HG03045 (cell line): ENCODE data around the gene HYDIN.
"Not testable (repeated sequence)": the region's sequence is repeated elsewhere in the genome, so short reads cannot be mapped to it uniquely, and the experiment has no call there.

Experiments used
- ATAC-seq: cut with Tn5 transposase; IDR thresholded peaks from one replicate; pipeline ENCODE4 v1.9.1; 2021; ENCODE audit warnings: mild to moderate bottlenecking, moderate library complexity; ENCODE audit not compliant: unreplicated experiment

Gene HYDIN

GRCh38 chr16:71143246-71143645 lies 87.3 kb downstream of the HYDIN start:
- not testable (repeated sequence) for ATAC-seq

GRCh38 chr16:71110565-71110964 lies 120.0 kb downstream of the HYDIN start:
- not testable (repeated sequence) for ATAC-seq

GRCh38 chr16:71109656-71110208 lies 120.8 kb downstream of the HYDIN start:
- not testable (repeated sequence) for ATAC-seq

GRCh38 chr16:71105881-71106280 lies 124.6 kb downstream of the HYDIN start:
- not testable (repeated sequence) for ATAC-seq

GRCh38 chr16:71083573-71083972 lies 146.9 kb downstream of the HYDIN start:
- ATAC-seq, result not testable (repeated sequence)

DNA sequence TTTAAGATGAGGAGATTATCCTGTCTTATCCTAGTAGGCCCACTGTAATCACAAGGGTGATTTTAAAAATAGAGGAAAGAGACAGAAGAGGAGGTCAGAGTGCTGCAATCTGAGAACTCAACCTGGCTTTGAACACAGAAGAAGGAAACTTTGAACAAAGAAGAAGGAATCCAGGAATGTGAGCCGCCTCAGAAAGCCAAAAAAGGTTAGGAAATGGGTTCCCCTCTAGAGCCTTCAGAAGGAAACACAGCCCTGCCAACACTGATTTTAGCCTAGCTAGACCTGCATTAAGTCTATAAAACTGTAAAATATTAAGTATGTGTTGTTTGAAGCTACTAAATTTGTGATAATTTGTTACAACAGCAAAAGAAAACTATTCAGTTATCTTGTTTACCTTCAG lies 149.7 kb downstream of the HYDIN start:
- not testable (repeated sequence) for ATAC-seq

DNA sequence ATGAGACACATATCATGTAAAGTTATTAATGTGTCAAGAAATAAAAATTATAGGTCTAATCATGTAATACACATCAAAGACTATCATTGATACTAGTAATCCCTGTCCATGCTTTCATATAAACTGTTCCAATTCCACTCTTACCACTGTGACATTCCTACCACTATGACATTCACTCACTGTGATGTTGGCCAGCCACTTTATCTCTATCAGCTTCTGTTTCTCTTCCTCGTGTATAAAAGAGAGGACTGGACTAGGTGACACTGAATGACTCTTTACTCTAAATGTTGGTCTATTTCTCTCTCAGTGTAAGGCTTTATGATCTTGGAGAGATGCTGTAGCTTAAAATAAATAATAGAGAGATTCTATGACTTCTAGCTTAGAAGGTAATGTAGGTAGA lies 150.3 kb downstream of the HYDIN start:
- not testable (repeated sequence) for ATAC-seq

DNA sequence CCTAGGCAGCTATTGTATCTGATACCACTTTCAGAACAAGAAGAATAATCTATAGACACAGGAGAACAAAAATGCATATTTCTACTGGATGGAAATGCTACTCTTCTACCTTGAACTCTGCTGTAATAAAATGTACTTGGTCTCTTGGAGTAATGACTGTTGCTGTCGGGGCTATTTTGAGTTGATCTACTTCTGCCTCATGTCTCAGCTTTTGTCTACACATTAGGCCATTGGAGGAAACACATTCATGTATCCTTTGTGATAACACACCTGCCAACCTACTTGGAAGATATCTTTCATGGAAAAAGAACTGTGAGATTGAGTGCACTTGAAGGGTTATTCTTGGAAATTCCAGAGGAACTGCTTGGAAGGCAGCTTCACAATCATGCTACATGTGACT lies 159.9 kb downstream of the HYDIN start:
- not testable (repeated sequence) for ATAC-seq

- not testable (repeated sequence) for ATAC-seq
Observed at GRCh38 chr16:71069842-71070241, 160.7 kb downstream of the HYDIN start.

GRCh38 chr16:71053897-71054609 lies 176.5 kb downstream of the HYDIN start:
- not testable (repeated sequence) for ATAC-seq

DNA sequence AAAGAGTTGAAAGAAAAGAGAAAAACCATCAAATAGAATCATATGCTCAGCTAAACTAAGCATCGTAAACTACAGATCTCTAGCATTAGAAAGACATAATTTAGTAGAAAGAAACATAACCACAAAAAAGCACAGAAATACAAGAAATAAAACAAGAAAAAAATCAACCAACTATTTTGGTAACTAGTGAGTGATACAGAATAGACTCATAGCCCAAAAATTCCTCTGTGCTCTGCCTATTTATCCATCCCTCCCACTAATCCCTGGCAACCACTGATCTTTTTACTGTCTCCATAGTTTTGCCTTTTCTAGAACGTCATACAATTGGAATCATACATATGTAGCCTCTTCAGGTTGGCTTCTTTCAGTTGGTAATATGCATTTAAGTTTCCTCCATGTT lies 180.2 kb downstream of the HYDIN start:
- not testable (repeated sequence) for ATAC-seq

- not testable (repeated sequence) for ATAC-seq
Observed at GRCh38 chr16:71039368-71040111, 191.0 kb downstream of the HYDIN start.

DNA sequence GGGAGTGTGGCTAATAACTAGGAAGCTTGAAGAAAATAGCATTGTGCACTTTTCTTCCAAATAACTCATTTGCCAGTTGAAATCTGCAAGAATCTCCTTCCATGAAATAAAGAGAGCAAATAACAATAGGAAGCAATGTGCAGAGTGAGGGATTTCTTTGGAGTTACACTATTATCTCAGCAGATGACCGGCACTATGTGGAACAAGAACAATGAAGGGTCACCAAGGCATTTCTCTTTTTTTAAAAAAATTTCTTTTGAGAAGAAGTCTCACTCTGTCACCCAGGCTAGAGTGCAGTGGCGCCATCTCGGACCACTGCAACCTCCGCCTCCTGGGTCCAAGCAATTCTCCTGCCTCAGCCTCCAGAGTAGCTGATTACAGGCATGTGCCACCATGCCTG lies 192.1 kb downstream of the HYDIN start:
- not testable (repeated sequence) for ATAC-seq

DNA sequence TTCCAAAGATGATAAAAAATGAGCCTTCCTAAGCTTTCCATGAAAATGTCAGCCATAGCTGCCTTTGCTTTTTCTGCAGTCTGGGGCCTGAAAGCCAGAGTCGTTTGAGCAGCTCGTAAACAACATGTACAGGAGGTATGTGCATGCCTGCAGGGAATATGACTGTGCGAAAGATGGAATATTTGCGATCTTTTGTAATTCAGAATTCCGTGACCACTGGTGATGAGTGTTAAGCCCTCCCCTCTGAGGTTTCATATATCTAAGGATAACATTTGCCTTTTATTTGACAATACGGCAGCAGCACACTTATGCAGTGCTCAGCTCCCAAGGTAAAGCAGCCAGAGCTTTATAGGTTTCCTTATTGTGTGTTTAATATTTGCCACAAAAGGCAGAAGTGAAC lies 192.5 kb downstream of the HYDIN start:
- ATAC-seq, result not testable (repeated sequence)

GRCh38 chr16:71028032-71028727 lies 202.3 kb downstream of the HYDIN start:
- ATAC-seq, result not testable (repeated sequence)

- not testable (repeated sequence) for ATAC-seq
Observed at GRCh38 chr16:71027511-71027910, 203.0 kb downstream of the HYDIN start.

GRCh38 chr16:71023851-71024439 lies 206.6 kb downstream of the HYDIN start:
- not testable (repeated sequence) for ATAC-seq

DNA sequence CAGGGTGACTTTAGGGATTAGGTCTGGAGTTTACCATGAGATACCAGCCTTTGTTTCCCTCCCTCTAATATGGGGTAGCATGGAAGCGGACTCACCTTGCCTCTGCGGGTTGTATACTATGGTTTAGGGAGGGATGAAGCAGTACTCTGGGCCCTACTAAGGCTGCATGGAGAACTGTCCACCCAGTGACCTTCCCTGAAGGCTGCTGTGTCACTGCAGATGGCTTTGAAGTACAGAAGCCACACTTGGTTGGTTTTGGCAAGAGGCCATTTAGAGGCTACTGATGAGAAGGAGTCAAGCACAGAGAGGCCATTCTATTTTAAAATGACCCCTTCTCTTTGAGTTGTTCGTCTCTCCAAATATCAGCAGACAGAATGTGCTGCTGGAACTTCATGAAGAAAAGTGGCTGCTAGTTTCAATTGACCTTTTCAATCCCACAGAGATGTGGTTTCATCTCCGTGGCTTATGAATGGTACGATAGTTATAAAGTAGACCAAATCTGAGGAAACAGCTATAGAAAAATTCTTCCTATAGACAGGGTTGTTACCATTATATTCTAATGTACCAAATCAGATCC lies 208.5 kb downstream of the HYDIN start:
- not testable (repeated sequence) for ATAC-seq

DNA sequence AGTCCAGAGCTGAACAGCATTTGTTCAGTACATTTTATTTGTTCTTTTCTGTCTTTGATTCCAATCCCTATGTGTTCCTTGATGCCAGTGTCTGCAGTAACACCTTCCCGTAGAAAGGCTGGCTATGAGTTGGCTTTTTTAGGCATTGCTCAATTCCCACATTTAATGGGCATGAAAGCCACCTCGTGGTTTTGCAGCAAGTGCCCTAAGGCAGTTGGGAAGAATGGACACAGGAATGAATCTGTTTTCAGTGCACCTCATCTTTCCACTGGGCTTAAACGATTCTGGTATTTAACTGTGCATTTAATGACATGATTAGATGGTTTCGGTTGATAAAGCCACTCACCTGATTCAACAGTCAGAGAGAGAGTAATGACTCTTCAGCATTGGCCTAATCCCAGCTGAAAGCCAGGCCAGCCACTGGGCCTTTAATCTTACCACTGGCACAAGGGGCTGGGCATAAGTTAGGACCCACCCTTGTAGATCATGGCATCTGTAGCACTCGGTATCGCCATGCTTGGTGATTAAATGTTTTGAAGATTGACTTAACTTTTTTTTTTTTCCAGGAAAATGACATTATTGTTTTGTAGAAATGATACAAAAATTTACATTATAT lies 211.3 kb downstream of the HYDIN start:
- not testable (repeated sequence) for ATAC-seq

- not testable (repeated sequence) for ATAC-seq
Observed at GRCh38 chr16:71015419-71015818, 215.1 kb downstream of the HYDIN start.
